ENCODE data around the gene SLC35E1. TPM values are rescaled to one million over a fixed set of nuclear protein-coding genes. Genes with fewer than 3 reads are reported as not detected.

SLC35E1 gene
- polyA plus RNA-seq, 3 donors, result 39.6 to 45.2 (median 42.9) TPM

DNA sequence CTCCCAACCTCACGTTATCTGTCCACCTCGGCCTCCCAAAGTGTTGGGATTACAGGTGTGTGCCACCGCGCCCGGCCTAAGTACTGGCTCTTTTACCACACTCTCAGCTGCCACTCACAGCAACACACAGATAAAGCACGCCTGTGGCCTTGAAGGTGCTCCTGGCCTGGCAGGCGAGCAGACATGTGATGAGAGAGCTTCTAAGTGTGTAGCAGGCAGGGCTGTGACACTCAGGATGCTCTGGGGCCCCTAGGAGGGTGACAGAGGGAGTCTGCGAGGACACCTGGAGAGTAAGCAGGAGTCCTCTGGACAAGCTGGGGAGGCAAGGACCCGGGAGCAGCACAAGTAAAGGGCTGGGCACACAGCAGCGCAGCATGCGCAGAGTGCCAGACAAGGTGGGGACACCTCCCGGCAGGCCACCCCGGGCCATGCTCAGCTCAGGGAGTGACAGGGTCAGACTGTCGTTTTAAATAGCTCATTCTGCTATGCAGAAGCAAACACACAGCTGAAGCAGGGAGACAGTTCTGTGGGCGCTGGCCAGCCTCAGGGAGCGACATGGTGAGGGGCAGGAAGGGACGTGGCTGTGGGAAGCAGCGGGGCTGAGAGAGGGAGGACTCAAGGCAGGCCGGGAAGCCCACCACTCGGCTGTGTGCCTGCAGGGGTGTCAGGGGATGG lies 29.3 kb upstream of the SLC35E1 start:
- DNase-seq, result no peak

DNA sequence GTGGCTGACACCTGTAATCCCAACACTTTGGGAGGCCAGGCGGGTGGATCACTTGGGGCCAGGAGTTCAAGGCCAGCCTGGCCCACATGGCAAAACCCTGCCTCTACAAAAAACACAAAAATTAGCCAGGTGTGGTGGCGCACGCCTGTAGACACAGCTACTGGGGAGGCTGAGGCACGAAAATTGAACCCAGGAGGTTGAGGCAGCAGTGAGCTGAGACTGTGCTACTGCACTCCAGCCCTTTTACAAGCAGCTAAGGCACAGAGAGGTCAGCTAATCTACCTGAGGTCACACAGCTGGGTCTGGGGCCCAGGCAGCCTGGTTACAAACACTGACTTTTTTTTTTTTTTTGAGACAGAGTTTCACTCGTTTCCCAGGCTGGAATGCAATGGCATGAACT lies 28.6 kb upstream of the SLC35E1 start:
- no peak for DNase-seq

DNA sequence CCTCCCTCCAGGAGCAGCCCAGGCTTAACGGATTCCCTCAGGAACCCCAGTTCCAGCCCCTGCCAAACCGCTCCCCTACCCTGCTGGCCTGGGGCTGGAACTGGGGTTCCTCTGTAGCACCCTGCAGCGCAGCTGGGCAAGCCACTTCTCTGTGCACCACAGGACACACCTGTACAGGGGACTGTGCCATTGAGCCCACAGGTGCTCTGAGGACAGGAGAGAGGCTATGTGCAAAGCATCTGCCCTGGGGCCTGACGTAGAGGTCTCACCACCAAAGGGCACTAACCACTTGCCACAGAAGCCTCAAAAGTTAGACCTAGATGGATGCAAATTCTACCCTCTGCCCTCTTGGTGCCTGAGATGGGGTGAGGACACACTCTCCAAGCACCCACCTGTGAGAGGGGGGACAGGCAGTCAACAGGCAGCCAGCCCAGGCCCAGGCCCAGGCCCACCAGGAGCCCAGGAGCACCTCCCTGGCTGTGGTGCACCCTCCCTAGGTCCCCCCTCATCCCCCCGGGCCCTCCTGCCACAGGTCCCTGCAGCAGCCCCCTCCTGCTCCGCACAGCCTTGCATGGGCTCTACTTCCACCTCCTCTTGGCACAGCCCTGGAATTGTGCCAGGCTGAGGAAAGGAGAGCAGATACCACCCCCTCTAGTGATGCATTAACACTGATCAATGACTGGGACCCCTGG lies 27.6 kb upstream of the SLC35E1 start:
- DNase-seq, result no peak

DNA sequence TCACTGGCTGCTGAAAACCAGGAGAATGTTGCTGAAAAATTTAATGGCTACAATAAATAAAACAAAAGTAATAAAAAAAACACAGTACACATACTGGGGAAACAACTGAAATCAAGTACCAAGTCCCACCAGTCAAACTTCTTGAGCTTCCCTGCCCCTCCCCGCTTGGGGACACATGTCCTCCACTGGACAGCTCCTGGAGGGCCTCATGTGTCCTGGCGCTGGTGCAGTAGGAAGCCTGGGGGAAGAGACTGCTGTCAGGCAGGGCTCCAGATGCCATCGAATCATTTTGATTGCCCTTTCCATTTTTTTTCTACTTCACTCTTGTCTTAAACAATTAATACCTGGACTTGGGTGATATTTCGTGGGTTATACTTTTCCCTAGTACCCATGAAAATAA lies 26.6 kb upstream of the SLC35E1 start:
- DNase-seq, result no peak

DNA sequence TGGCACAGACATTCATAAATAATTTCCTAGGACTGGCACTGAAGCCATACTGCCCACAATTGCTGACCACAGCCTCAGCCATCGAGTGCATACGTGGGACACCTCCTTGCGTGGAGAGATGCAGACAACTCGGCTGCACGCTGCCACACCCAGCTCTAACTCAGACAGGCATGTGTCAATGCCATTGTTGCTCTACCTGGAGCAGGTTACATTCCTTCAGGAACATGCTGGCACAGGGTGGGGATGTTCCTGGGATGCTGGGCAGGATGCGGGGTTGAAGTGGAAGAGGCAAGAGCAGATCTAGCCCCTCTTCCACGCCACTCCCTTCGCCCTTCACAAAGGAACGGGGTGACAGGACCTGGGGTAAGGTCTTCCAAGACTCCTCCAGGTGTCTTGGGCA lies 24.2 kb upstream of the SLC35E1 start:
- no peak for DNase-seq

DNA sequence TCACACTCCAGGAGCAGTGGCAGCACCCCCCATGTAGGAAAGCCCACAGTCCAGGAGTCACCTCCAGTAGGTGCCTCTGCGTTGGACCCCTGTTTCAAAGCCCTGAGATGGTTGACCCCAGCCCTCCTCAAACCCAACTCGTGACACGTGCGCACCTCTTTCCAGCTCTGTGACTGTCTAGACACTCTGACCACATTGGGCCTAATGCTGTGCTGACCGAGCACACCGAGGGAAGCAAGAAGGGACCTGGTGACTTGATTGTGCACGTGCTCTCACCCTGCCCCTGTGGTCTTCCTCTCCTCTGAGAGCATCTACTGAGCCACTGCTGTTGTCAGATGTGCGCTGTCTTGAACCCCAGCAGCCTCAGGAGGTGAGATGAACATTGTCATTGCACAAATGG lies 22.9 kb upstream of the SLC35E1 start:
- no peak for DNase-seq

DNA sequence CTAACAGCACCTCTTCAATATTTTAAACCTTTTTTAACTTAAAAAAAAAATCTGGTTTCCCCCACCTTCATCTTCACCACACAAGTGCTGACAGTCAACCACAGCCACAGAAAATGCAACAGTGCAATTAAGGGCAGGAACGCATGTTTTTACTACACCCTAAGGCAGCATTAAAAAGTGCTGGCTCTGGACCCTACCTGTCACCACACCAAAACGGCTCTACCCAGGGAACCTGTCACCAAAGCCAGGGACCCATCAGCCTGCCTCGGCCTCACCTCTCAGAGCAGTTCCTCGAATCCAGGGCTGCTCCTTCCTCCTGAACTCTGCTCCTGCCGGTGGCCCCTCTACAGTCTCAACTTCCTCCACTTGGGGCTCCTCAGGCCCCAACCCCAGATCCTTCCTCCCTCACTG lies 22.5 kb upstream of the SLC35E1 start:
- DNase-seq, result no peak

DNA sequence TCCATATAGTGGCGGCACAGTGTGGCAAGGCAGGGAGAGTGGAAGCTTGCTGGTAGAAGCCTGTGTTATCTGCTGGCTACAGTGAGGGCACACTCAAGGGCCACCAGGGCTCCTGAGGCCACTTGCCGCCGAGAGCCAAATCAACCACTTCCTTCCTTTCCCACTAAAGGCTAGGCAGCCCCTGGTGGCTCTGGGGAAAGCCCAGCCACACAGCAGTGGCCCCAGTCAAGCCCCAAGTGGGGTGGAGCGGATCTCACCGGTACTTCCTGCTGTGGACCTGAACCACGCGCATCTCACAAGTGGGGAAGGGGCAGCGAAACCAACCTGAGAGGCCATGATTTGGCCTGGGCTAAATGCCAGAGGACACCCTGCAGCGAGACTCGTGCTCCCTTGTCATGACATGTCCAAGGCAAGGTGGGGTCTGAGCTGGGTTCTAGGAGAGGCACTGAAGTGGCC lies 21.9 kb upstream of the SLC35E1 start:
- DNase-seq, result no peak

DNA sequence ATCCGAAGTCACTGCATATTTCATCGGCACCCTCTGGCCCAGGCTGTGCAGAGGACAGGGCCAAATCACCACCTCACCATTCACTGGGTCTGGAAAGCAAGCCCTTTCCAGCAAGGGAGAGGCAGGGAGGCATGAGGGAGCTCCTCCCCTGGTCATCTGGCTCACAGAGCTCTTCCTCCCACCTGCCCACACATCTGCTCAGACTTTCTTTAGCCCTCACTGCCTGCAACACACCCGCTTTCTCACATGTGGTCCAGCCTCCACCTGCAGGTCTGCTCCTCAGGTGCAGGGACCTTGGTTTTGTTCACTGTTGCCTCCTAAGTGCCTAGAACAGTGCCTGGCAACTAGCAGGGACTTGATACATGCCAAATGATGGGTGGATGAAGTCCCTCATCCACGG lies 21.0 kb upstream of the SLC35E1 start:
- DNase-seq, result no peak

DNA sequence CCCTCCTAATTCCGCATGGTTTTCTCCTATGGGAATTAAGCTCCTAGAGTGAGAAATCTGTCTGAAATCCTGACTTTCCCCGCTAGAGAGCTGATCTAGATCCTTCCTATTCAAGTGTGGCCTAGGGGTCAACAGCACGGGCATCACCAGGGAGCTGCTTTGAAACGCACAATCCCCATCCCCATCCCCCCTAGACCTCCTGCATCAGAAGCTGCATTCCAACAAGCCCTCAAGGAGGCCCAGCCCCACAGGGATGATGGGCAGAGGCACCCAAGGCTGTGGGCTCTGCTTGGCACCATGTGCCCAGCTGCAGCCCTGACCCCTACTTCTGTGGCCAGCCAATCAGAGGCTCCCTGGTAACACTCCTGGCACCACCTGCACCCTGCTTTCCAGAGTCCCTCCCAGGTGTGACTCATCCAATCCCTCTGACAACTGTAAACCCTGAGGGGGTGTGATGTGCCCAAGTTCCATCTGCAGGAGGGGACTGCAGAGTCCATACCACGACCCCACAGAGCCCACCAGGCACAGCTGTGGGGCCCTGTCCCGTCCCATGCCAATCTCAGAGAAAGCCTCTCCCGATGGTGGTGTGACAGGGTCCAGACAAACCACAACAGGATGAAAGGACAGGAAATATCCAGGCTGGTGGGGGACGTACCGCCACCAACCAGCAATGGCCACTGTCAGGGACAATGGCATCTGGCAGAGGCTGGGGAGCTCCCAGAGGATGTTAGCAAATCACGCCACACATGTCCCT lies 19.8 kb upstream of the SLC35E1 start:
- DNase-seq, result no peak

DNA sequence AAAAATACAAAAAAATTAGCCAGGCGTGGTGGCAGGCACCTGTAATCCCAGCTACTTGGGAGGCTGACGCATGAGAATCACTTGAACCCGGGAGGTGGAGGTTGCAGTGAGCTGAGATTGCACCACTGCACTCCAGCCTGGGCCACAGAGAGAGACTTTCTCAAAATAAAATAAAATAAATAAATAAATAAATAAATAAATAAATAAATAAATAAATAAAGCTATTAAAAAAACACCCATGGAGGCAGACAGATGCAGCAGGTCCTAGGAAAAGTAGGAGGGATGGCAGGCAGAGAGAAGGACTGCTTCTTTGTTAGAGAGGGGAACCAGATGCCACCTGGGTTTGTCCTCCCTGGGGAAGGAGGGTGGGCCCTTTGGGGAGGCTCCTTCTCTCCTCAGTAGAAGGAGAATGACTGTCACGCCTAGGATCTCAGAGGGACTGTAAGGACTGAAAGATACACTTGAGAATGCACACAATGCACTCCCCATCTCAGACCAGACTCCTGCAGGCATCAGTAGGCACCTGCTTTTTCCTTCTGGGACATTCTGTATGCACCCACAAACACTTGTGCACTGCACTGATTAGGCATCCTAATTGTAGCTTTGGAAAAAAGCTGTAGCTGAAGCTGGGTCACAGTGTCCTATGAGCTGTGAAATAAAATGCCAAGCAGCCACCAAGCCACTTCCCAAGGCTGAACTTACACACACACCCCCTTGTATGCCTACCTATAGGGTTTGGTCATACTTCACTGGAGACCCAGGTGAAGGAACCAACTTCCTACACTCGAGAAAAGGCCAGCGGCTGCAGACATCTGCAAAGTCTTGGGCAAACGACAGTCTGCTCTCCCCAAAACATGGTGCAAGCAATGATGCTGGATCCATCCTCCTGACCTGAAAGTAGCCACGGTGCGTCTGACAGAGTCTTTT lies 18.9 kb upstream of the SLC35E1 start:
- DNase-seq, result no peak

DNA sequence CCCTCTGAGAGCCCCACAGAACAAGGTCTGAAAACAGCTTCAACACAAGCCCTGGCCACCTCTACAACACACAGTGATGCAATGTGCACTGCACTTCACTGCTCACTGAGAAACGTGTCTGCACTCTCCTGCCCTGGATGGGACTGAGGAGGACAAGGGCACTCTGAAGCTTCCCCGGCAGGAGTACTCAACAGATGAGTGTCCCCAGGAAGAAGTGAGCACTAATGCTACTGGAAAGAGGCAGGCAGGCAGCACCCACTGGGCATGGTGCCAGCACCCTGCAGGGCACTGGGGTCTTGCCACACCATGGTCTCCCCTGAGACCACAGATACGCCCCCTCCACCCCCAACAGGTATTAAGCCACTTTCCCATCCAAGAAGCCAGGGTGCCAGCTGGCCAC lies 17.7 kb upstream of the SLC35E1 start:
- no peak for DNase-seq

DNA sequence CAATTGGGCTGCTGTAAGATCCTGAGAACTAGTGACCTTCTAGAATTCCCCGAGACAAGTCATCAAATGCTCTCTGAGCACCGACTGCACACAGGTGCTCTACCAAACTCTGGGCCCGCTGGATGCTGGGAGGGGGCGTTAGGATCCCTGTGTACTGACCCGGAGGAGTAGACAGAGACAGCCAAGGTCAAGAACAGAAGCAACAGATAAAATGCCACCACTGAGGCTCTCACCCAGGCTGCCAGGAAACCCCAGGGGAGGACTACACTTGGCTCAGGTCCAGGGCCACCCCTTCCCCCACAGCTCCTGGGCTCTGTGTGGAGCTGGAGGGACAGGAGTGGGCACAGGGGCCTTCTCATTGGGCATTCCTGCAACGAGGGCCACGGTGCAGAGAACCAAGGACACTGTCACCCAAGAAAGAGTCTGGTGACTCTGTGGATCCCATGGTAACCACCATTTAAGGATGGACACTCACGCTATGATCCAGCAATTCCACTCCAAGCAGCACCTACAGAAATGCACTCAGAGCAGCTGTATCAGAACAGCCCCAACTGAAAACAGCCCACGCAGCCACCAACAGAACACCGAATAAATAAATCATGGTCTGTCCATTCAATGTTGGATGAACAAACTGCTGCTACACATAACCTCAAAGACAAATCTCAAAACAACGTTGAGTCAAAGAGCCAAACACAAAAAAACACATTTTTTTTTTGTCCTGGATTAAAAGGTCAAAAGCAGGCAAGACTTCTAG lies 16.8 kb upstream of the SLC35E1 start:
- no peak for DNase-seq

DNA sequence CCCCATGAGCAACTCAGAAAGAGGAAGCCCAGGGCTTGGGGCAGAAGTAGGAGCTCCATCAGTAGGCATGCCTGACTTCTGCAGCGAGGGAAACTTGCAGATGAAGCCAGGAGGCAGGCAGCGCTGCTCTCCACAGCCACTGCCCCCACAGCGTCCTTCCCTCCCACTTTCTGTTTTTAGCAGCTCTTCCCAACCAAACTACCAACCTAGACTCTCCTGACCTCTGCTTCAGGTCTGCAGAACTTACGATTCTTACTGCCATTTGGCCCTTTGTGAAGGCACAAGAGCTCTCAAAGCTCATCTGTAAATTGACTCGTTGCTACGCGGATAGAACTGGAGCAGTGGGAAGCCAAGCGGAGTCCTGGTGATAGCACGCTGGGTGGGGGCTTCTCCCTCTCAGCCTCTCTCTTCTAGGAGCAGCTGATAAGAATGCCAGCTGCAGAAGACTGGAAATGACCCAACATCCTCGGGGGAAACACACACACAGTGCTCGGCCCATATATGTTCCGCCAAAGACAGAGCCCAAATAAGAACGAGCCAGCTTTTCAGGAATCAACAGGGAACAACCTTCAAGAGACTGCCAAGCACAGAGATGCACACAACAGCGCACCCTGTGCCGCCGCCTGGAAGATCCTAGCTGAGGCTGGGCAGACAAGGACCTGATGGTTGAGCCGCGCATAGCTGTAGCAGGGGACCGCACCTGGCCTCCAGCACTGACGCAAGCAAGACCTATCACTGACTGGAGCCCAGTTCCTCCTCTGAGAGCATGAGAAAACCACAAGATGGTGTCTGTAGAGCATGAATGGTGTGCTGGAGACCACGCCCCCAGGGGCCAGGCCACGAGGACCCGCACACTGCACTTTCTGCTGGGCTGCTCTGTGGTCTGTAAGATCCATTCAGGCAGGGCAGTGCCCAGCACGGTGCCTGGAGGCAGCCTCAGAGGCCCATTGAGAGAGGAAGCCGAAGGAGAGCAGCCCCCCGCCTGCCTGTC lies 15.9 kb upstream of the SLC35E1 start:
- no peak for DNase-seq

DNA sequence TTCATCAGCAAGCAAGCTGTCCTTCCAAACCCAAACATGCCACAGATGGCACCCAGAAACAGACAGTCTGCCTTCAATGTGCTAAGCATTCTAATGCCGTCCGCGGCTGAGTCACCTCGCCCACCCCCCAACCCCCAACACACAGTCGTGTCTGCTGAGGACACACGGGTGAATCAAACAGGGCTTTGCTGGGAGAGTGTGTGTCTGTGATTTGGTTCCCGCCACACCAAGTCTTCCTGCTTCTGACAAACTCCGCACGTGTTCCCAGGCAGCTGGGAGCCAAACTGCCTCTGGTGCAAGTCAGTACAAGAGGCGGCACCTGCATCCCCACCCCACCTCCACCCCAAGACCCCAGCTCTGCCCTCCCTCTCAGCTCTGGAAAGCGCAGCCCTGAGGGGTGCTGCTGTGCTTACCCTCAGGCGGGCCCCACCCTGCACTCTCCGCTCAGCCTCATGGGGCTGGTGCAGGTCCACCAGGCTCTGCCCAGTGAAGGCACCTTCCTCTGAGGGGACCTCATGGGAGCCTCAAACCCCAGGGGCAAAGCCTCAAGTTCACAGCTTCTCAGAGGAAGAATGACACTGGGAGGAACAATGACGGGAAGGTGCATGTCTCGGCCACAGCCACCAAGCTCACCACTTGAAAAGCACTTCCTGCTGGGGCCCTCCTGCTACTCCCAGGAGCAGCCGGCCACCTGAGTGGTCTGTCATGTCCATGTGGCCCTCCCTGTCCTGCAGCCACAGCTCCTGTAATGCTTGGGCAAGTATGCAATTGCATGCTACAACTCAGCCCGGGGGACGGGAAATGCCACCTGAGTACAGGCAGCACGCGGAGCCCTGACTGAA lies 15.0 kb upstream of the SLC35E1 start:
- no peak for DNase-seq

DNA sequence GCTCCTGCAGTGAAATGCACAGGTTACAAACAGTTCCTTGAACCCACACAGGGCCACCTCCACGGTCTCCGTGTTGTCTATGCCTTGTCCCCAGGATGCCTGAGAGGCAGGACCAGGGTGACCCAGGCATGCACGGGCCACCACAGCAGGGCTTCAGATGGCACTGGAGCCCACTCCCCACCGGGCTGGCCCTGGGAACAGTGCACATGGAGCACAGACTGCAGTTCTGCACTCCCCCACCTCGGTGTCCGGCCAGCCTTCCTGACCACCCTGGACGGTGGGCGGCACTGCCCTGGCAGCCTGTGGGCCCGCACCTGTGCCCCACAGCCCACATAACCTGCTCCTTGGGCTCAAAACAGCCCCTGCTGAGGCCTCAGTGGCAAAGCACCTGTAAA lies 14.3 kb upstream of the SLC35E1 start:
- no peak for DNase-seq

DNA sequence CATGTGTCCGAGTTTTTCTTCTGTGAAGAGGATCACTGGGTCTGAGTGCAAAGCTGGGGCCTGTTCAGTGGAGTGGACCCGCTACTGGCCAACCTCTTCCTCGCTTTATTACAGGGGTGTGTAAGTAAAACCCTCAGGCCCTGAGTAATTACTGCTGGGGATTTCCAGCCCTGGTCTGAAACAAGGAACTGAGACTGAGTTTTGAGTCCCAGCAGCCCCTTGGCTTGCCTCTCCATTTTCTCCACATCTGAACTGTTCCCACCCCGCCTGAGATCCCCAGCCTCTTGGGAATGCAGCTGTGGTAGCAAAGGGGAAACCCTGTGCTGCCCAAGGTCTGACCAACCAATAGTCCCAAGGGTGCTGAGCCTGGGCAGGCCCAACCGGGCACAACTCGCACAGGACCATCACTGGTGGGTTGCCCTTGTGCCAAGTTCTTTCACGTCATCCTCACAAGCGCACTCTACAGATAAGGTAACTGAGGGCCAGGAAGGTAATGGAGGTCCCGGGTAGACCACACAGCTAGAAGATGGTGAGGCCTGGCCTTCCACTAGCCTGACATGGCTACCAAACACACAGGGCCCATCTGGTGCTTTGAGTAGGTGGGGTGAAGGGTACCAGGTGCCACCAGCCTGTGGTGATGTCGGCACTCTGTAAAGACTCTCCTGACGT lies 13.7 kb upstream of the SLC35E1 start:
- DNase-seq, result no peak

DNA sequence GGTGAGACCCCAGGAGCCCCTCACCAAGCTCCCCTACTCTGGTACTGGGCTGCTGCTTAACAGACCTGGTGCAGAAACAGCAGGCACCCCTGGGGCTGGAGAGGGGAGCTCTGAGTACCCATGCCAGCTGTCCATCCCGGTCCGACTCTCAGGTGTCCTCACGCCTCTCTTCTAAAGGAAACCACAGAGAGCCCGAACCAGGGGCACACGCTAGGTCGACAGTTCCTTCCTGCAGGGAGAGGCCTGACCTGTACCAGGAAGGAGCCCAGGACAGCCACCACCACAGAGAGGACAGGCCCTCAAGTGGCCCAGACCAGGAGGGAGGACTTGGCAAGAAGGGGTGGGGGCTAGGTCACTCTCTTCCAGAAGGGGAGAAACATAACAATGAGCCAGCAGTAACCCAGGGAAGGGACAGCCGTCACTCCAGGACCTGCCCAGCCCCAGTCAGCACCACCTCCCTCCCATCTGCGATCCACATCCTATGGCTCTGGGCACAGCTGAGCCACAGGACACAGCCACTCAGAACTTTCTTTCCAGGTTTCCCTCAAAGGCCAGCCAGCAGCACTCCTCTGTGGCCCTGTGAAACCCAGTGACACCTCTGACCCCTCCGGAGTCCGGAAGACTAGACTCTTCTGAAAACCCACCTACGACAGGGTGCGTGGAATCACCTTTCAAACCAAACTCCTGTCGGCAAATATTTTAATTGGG lies 13.0 kb upstream of the SLC35E1 start:
- DNase-seq, result no peak

Data from renal pelvis (tissue), 4 donors.